ENCODE measurements around the gene PBX2. TPM values are rescaled to one million over a fixed set of nuclear protein-coding genes. Genes with fewer than 3 reads are reported as not detected.

The PBX2 gene
- total and polyA plus RNA-seq, 10 donors, result 29.6 to 160 (median 89.9) TPM

GRCh38 chr6:32149092-32149755 is 40.8 kb downstream of the PBX2 start:
- DNase-seq, result no peak
- H3K36me3 ChIP-seq, result no peaks in the 10 kb centered on the region
- H3K9me3 ChIP-seq, result no peaks in the 10 kb centered on the region
- intact Hi-C loops (cut with DNase I; ENCODE audit: low total_unique reads), result no loop called here
- peak overlapping the region in 1 of 8 donors; percentile 23 for H3K27ac ChIP-seq
- peaks cover 0 to 63% (median 34%) of the 10 kb centered on the region in 6 donors for H3K4me1 ChIP-seq
- H3K4me3 ChIP-seq, result peak overlapping the region in 7 of 8 donors; percentile 4 to 62 (median 32)
- H3K27me3 ChIP-seq (replicated peaks in 1 of 7), result peaks cover 0 to 78% (median 39%) of the 10 kb centered on the region in 7 donors
- WGBS, 5 donors, result 34 to 50% (median 44%) methylated on average over 31 to 47 of the region's 47 CpGs
- TF ChIP-seq POLR2AphosphoS5 (IDR thresholded peaks at IDR 0.05) (no peak), POLR2A (IDR thresholded peaks at IDR 0.05) (no peak), CTCF (IDR thresholded peaks at IDR 0.05 in 8 of 11, conservative IDR thresholded peaks at IDR 0.05 in 3 of 11) (no peak)

GRCh38 chr6:32148289-32149091 is 41.5 kb downstream of the PBX2 start:
- Histone ChIP-seq H3K9me3 (no peaks in the 10 kb centered on the region), H3K27me3 (replicated peaks in 1 of 7) (peaks cover 0 to 71% (median 39%) of the 10 kb centered on the region in 7 donors), H3K4me3 (peak overlapping the region in 7 of 8 donors; percentile 4 to 62 (median 32)), H3K27ac (peak overlapping the region in 1 of 8 donors; percentile 23), H3K4me1 (peaks cover 0 to 55% (median 28%) of the 10 kb centered on the region in 6 donors), H3K36me3 (no peaks in the 10 kb centered on the region)
- TF ChIP-seq POLR2A (IDR thresholded peaks at IDR 0.05) (no peak), CTCF (IDR thresholded peaks at IDR 0.05 in 8 of 11, conservative IDR thresholded peaks at IDR 0.05 in 3 of 11) (peak in 4 of 11 experiments; percentile 17 to 50 (median 32)), POLR2AphosphoS5 (IDR thresholded peaks at IDR 0.05) (no peak)
- DNase-seq, result peak; percentile 85
- WGBS, 5 donors, result 10 to 28% (median 16%) methylated on average over 39 of the region's 39 CpGs
- intact Hi-C loops (cut with DNase I; ENCODE audit: low total_unique reads), result no loop called here

DNA sequence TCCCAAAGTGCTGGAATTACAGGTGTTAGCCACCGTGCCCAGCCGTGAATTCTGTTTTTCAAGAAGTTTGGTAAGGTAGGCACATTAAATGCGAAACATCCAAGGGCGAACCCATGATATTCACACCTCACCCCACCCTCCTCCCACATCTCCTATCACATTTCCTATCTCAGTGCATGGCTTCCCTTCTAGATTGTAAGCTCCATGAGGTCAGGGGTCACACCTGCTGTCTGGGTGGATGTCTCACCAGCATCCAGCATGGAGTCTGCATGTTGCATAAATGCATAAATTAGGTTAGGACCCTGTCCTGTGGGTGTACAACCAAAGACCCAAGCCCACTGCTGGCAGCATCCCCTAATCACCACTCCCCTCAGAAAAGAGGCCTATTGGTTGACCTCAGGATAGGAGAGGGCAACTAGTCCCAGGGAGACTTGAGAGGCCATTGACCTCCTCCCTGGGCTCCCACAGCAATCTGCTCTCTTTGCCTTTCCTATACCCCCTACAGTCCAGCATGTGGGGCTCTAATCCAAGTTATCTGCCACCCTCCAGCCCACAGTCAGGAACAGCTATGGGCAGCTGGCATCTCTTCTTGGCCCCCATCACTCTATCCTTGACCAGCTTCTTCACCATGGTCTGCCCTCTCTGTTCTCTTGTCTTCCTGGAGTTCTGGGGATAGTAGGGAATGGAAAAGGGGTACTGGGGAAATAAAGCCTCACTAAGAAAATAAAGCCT is 42.4 kb downstream of the PBX2 start:
- intact Hi-C loops (cut with DNase I; ENCODE audit: low total_unique reads), result no loop called here
- WGBS, 5 donors, result 81 to 94% (median 88%) methylated on average over 4 of the region's 4 CpGs
- peak; percentile 37 for DNase-seq
- Histone ChIP-seq H3K36me3 (no peaks in the 10 kb centered on the region), H3K4me1 (peaks cover 0 to 46% (median 21%) of the 10 kb centered on the region in 6 donors), H3K4me3 (no peak overlapping the region), H3K9me3 (no peaks in the 10 kb centered on the region), H3K27me3 (replicated peaks in 1 of 7) (peaks cover 0 to 62% (median 39%) of the 10 kb centered on the region in 7 donors), H3K27ac (no peak overlapping the region)
- TF ChIP-seq POLR2A (IDR thresholded peaks at IDR 0.05) (no peak), POLR2AphosphoS5 (IDR thresholded peaks at IDR 0.05) (no peak), CTCF (IDR thresholded peaks at IDR 0.05 in 8 of 11, conservative IDR thresholded peaks at IDR 0.05 in 3 of 11) (peak in 1 of 11 experiments; percentile 11)

All from spleen (tissue), 11 donors.